ENCODE data around the gene BCKDHB. TPM values are rescaled to one million over a fixed set of nuclear protein-coding genes. Genes with fewer than 3 reads are reported as not detected.
A peak's percentile ranks its signal among the peaks of the same experiment; 100 is the strongest.

BCKDHB gene
- polyA plus RNA-seq, 1 donor (not counting 4 experiments of a cell fraction or from before 2014, with no cell fraction given) = 20.9 TPM

- Histone ChIP-seq H3K9ac (ENCODE audit: control insufficient read depth, extremely low read depth, insufficient read depth, low read length) (no peak overlapping the region), H3K36me3 (ENCODE audit: control insufficient read depth in 2 of 2, extremely low read depth in 1 of 2, insufficient read depth in 2 of 2, low read length in 2 of 2) (no peaks in the 10 kb centered on the region), H3K9me1 (ENCODE audit: control insufficient read depth, extremely low read depth, insufficient read depth, low read length) (no peaks in the 10 kb centered on the region), H3K9me3 (ENCODE audit: control insufficient read depth, low read depth, low read length) (no peaks in the 10 kb centered on the region), H4K20me1 (ENCODE audit: control insufficient read depth, extremely low read depth, insufficient read depth, low read length) (no peaks in the 10 kb centered on the region), H2AFZ (ENCODE audit: control insufficient read depth, low read length) (no peak overlapping the region), H3K4me1 (ENCODE audit: control insufficient read depth, extremely low read depth, insufficient read depth, low read length) (no peaks in the 10 kb centered on the region), H3K27ac (ENCODE audit: control insufficient read depth, insufficient read depth, low read length) (no peak overlapping the region), H3K4me3 (ENCODE audit: control insufficient read depth in 2 of 3, extremely low read depth in 1 of 3, insufficient read depth in 2 of 3, low read depth in 1 of 3, low read length in 3 of 3) (no peak overlapping the region), H3K4me2 (ENCODE audit: control insufficient read depth, extremely low read depth, insufficient read depth, low read depth, low read length) (no peak overlapping the region), H3K79me2 (ENCODE audit: control insufficient read depth, insufficient read depth, low read length) (no peaks in the 10 kb centered on the region), H3K27me3 (ENCODE audit: control insufficient read depth, extremely low read depth, insufficient read depth, low read length) (no peaks in the 10 kb centered on the region)
- DNase-seq (ENCODE audit: low read depth, low spot score) = no peak
- TF ChIP-seq CTCF (optimal IDR thresholded peaks at IDR 0.05 in 1 of 3, IDR thresholded peaks at IDR 0.05 in 1 of 3, conservative IDR thresholded peaks at IDR 0.05 in 1 of 3; ENCODE audit: extremely low read depth in 1 of 3, insufficient read depth in 2 of 3, low read length in 3 of 3) (no peak), EZH2 (IDR thresholded peaks at IDR 0.05; ENCODE audit: low read length) (no peak)
- FAIRE-seq = no peak
- dilution Hi-C loops (cut with MboI; ENCODE audit: extremely low pct_ligation_motif_present, low sequenced_read_pairs) = no loop called here
These were observed 49.8 kb downstream of the BCKDHB start for GRCh38 chr6:80156221-80156620.

- H3K4me3 ChIP-seq (ENCODE audit: control insufficient read depth in 2 of 3, extremely low read depth in 1 of 3, insufficient read depth in 2 of 3, low read depth in 1 of 3, low read length in 3 of 3) = no peak overlapping the region
- no peak overlapping the region for H3K4me2 ChIP-seq (ENCODE audit: control insufficient read depth, extremely low read depth, insufficient read depth, low read depth, low read length)
- no peak overlapping the region for H2AFZ ChIP-seq (ENCODE audit: control insufficient read depth, low read length)
- DNase-seq (ENCODE audit: low read depth, low spot score) (no peak), FAIRE-seq (peak; percentile 23)
- dilution Hi-C loops (cut with MboI; ENCODE audit: extremely low pct_ligation_motif_present, low sequenced_read_pairs) = no loop called here
- no peaks in the 10 kb centered on the region for H3K36me3 ChIP-seq (ENCODE audit: control insufficient read depth in 2 of 2, extremely low read depth in 1 of 2, insufficient read depth in 2 of 2, low read length in 2 of 2)
- H3K27me3 ChIP-seq (ENCODE audit: control insufficient read depth, extremely low read depth, insufficient read depth, low read length) = no peaks in the 10 kb centered on the region
- no peak for TF ChIP-seq EZH2 (IDR thresholded peaks at IDR 0.05; ENCODE audit: low read length)
- no peak for TF ChIP-seq CTCF (optimal IDR thresholded peaks at IDR 0.05 in 1 of 3, IDR thresholded peaks at IDR 0.05 in 1 of 3, conservative IDR thresholded peaks at IDR 0.05 in 1 of 3; ENCODE audit: extremely low read depth in 1 of 3, insufficient read depth in 2 of 3, low read length in 3 of 3)
- H3K9me1 ChIP-seq (ENCODE audit: control insufficient read depth, extremely low read depth, insufficient read depth, low read length) = no peaks in the 10 kb centered on the region
- no peaks in the 10 kb centered on the region for H3K9me3 ChIP-seq (ENCODE audit: control insufficient read depth, low read depth, low read length)
- H3K4me1 ChIP-seq (ENCODE audit: control insufficient read depth, extremely low read depth, insufficient read depth, low read length) = peaks cover 5% of the 10 kb centered on the region
- no peaks in the 10 kb centered on the region for H4K20me1 ChIP-seq (ENCODE audit: control insufficient read depth, extremely low read depth, insufficient read depth, low read length)
- no peak overlapping the region for H3K9ac ChIP-seq (ENCODE audit: control insufficient read depth, extremely low read depth, insufficient read depth, low read length)
- H3K27ac ChIP-seq (ENCODE audit: control insufficient read depth, insufficient read depth, low read length) = no peak overlapping the region
- no peaks in the 10 kb centered on the region for H3K79me2 ChIP-seq (ENCODE audit: control insufficient read depth, insufficient read depth, low read length)
These were observed 52.1 kb downstream of the BCKDHB start for GRCh38 chr6:80158478-80158989.
